Posterior vena cava (tissue), 2 donors: ENCODE results near the gene TNFRSF12A. TPM values are rescaled to one million over a fixed set of nuclear protein-coding genes. Genes with fewer than 3 reads are reported as not detected.

Source experiments
- DNase-seq: peaks from one replicate; pipeline ENCODE4 v3.0.0-alpha.2; 2020; ENCODE audit warnings: low spot score
- intact Hi-C, 2 donors: fragments of 100-400 bp; cut with DNase I; formaldehyde crosslinking; loops; one replicate each; pipeline versions ENCODE4 v1.14.1 to v1.14.2; 2022 to 2023
- total RNA-seq, 2 donors: library from RNA; stranded (reverse); fragmentation: NEBNext Ultra II Directional; extraction: Animal tissue kit (Norgen Biotek cat#: 25700); gene quantifications; one replicate each; pipeline ENCODE4 v1.2.1, GENCODE V29; 2021
- donor health status: DM: yes; HTN: yes; CAD: no.
- donor health status: DM: yes; HTN: yes; CAD: no.

TNFRSF12A gene
- total RNA-seq, 2 donors from 2014 or later: 67.1 to 156 TPM

DNA sequence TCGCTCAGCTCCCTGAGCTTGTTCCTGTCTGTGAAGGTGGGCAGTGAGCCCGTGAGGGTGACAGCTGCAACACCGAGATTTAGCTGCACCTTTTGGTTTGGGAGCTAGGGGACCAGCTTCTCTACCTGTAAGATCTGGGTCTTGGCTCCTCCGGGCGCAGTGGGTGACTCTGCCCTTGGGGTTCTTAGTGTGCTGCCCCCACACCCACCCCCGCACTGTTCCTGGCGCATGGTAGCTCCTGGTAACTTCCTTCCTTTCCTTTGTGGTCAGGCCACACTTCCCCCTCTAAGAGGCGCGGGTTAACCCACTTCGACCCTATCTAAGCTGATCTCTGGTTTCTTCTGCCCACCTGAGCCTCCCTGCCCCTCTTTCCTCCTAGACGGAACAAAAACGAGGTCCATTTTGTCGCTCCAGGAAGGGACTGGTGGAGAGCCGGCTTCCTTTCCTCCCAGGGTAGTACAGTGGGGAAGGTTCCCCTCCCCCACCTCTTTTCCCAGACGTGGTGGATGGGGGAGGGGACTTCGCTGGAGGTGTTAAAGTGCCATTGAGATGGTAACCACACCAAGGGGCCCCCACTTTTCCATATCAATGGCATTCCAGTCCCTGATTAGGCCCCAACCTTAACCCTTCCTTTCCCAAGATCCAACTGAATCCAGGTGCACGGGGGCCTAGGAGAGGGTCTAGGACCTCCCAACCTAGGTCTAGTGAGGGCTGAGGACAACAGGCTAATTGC is 12.0 kb upstream of the TNFRSF12A start:
- intact Hi-C loops: no loop called here
- DNase-seq: no peak

DNA sequence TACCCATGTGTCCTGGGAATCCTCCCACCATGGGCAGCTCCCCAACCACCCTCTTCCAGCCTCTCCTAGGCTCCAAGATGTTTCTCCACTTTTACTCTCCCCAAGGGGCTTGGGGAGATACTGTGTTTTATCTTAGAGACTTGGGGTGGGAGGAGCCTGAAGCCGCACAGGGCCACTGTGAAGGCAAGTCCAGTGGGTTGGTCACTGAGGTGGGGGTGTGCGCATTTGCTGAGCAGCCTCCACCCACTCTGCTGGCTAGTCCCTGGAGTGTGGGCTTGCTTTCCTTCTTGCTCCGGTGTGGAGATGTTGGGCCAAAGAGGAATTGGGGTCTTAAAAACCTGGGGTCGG is 11.5 kb upstream of the TNFRSF12A start:
- intact Hi-C loops: no loop called here
- no peak for DNase-seq

DNA sequence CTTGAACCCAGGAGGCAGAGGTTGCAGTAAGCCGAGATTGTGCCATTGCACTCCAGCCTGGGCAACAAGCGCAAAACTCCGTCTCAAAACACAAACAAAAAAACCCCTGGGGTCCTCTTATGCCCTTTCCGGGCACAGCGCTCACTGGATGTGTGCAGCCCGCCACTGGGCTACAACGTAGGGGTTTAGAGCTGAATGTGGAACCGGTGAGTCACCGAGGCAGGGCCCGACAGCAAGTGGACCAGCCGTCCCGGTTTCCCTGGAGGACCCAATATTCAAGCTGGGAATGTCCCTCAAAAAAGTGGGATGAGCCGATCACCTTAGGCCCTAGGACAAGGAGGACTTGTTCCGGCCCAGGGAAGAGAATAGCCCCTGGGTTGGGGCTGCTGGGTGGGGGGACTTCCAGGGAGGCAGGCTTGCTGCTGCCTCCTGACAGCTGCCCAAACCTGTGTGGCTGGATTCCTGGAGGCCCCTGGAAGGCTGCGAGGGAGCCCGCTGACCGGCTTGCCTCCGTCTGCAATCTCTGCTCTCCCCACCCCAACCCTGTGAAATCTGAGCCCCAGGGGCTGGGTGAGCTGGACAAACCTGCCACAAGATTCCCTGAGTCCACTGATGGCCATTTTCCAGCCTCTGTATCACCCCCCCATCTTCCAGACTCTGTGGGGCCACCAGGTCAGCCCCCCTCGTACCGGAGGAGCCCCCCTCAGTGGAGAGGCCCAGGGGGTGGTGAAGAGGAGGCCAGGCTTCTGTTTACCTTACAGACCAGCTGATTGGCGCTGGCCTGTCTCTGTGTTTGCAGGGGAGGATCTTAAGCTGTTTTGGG is 10.4 kb upstream of the TNFRSF12A start:
- no peak for DNase-seq
- intact Hi-C loops: no loop called here

- intact Hi-C loops: no loop called here
- DNase-seq: no peak
These were observed 9.7 kb upstream of the TNFRSF12A start for GRCh38 chr16:3010510-3010909.

- DNase-seq: no peak
- intact Hi-C loops: no loop called here
These were observed 7.9 kb upstream of the TNFRSF12A start for GRCh38 chr16:3012246-3012645.

DNA sequence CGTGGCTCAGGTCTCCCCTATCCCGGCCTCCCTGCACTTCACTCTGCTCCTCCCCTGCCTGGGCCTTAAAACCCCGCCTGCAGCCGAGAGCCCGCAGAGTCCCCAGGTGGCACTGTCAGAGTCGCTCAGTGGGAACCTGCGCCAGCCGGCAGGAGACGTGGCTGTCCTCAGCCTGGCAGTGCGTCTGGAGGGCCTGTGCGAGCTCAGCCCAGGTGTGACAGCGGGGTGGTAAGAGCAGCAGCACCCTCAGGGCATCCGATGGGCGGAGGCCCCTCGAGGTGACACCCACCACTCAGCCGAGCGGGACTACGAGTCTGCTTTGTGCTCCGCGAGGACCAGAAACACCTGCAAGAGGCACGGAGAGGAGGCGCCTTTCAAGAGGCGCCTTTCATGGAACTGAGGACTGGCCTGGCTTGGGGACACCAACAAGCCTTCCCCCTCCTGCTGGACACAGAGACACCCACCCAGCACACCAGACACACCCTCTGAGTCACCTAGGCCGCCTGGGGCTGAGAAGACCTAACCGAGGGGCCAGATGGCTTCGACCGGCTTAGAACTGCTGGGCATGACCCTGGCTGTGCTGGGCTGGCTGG is 7.2 kb upstream of the TNFRSF12A start, which contains the start of gene CLDN9:
TSS of gene CLDN9 (plus strand) at position 96 of the 593 bp plus-strand sequence. CDS start at position 536, 440 bp downstream.
- DNase-seq: no peak
- intact Hi-C loops: no loop called here

DNA sequence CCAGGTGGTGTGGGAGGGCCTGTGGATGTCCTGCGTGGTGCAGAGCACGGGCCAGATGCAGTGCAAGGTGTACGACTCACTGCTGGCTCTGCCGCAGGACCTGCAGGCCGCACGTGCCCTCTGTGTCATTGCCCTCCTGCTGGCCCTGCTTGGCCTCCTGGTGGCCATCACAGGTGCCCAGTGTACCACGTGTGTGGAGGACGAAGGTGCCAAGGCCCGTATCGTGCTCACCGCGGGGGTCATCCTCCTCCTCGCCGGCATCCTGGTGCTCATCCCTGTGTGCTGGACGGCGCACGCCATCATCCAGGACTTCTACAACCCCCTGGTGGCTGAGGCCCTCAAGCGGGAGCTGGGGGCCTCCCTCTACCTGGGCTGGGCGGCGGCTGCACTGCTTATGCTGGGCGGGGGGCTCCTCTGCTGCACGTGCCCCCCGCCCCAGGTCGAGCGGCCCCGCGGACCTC is 6.6 kb upstream of the TNFRSF12A start:
- intact Hi-C loops: no loop called here

GRCh38 chr16:3013998-3014690 is 6.0 kb upstream of the TNFRSF12A start:
- intact Hi-C loops: no loop called here
- no peak for DNase-seq

More for the DNA sequence above, 6.6 kb upstream of the TNFRSF12A start:
- no peak for DNase-seq

GRCh38 chr16:3014971-3015370 is 5.2 kb upstream of the TNFRSF12A start:
- no peak for DNase-seq
- intact Hi-C loops: no loop called here

DNA sequence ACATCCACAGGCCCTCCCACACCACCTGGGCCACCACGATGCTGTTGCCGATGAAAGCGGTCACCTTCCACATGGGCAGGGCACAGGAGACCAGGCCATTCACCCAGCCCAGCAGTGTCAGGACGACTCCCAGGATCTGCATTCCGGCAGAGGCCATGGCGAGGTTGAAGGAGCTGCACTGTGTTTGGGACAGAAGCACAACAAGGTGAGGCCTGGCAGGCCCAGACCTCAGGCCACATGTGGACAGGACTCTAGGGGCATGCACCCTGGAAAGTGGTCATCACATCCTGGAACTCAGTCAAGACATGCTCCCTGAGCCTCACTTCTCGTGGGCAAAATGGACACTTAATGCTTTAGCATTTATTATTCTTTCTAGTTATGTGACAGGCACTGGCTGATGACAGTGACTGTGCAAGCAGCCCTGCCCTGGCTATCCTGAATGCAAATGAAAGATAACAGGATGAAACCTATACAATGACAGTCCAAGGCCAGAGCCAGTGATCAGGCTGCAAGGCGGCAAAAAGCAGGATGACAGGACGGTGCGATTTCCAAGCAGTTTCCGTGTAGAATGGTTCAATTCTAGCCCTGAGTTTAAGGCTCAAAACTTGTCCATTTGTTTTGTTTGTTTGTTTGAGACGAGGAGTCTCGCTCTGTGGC is 4.2 kb upstream of the TNFRSF12A start:
- intact Hi-C loops: no loop called here

GRCh38 chr16:3017344-3017743 is 2.8 kb upstream of the TNFRSF12A start:
- intact Hi-C loops: no loop called here
- DNase-seq: no peak

More for the DNA sequence above, 4.2 kb upstream of the TNFRSF12A start:
- no peak for DNase-seq

DNA sequence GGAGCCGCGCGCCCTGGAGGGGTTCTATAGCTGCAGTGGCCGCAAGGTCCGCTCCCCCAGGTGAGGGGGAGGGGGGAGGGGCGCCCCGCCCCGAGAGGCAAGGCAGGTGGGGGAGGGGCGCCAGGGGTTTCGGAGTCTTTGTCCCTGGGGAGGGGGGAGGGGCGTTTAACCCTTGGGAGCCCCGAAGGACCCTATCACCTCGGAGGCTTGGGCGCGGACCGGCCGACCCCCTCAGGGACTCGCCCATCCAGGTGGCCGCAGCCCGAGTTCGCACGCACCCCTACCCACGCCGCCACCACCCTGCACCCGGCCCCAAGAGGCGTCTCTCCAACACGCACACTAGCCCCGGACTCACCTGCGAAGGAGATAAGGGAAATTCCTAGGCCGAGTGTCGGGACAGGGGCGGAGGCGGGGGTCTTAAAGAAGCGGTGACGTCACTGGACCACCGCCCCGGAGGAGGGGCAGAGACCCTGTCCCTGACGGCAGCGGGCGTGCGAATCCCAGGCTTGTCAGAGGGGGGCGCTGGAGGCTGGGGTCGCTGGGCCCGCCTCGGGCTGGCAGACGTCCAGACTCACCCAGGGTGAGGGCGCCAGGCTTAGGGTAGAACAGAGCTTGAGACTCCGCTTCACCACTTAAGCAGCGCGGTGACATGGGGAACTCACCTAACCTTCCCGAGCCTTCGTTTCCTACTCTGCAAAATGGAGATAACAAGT is 2.2 kb upstream of the TNFRSF12A start, which contains the start of gene CLDN6:
TSS of gene CLDN6 (minus strand) at position 390 of the 713 bp plus-strand sequence. CDS start 2,162 bp downstream, outside the sequence.
- intact Hi-C loops: no loop called here

GRCh38 chr16:3019594-3020246 is 448 bp upstream of the TNFRSF12A start:
- intact Hi-C loops: no loop called here
- no peak for DNase-seq

More for the DNA sequence above, 2.2 kb upstream of the TNFRSF12A start, which contains the start of gene CLDN6:
- DNase-seq: no peak

- peak; percentile 95 for DNase-seq
- intact Hi-C loops: no loop called here
These were observed 658 bp downstream of the TNFRSF12A start for GRCh38 chr16:3020604-3021448.

GRCh38 chr16:3021449-3022207 is 1.5 kb downstream of the TNFRSF12A start:
- intact Hi-C loops: no loop called here
- peak; percentile 94 for DNase-seq

DNA sequence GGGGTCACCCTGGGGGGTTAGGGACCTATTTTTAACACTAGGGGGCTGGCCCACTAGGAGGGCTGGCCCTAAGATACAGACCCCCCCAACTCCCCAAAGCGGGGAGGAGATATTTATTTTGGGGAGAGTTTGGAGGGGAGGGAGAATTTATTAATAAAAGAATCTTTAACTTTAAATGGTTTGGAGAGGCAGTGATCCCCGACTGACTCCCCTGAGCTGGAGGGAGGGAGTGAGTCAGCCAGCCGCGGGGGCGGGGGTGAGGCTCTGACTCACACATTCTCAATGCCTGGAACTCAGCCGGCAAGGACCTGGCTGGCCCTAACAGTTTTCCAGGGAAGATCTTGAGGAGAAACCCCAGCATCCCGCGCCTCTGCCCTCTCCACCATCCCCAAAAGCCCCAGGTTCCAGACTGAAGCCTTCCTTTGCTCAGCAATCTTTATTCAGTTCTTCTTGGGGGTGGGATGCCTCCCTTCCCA is 2.1 kb downstream of the TNFRSF12A start:
- intact Hi-C loops: no loop called here
- peak; percentile 98 for DNase-seq
